Measurements from ENCODE around the gene RACGAP1.

RACGAP1 gene

GRCh38 chr12:50059440-50060119 lies 34.3 kb upstream of the RACGAP1 start:
- no peak for ATAC-seq (ENCODE audit: low read depth)
- H3K9me3 ChIP-seq (ENCODE audit: severe bottlenecking) = no peaks in the 10 kb centered on the region
- H3K36me3 ChIP-seq (ENCODE audit: low read depth) = no peaks in the 10 kb centered on the region
- no peak overlapping the region for H3K27ac ChIP-seq (ENCODE audit: poor library complexity, severe bottlenecking)
- no peak overlapping the region for H3K4me3 ChIP-seq (ENCODE audit: severe bottlenecking)
- peaks cover 10% of the 10 kb centered on the region for H3K4me1 ChIP-seq (ENCODE audit: insufficient read depth, poor library complexity, severe bottlenecking)
- DNase-seq (ENCODE audit: low spot score) = peak; percentile 41
- no peak for TF ChIP-seq CTCF (IDR thresholded peaks at IDR 0.05; ENCODE audit: poor library complexity, severe bottlenecking)
- no peaks in the 10 kb centered on the region for H3K27me3 ChIP-seq (ENCODE audit: insufficient read depth, poor library complexity, severe bottlenecking)

GRCh38 chr12:50058743-50059312 lies 33.5 kb upstream of the RACGAP1 start:
- Histone ChIP-seq H3K4me3 (ENCODE audit: severe bottlenecking) (no peak overlapping the region), H3K4me1 (ENCODE audit: insufficient read depth, poor library complexity, severe bottlenecking) (peaks cover 10% of the 10 kb centered on the region), H3K9me3 (ENCODE audit: severe bottlenecking) (no peaks in the 10 kb centered on the region), H3K27ac (ENCODE audit: poor library complexity, severe bottlenecking) (no peak overlapping the region), H3K36me3 (ENCODE audit: low read depth) (no peaks in the 10 kb centered on the region), H3K27me3 (ENCODE audit: insufficient read depth, poor library complexity, severe bottlenecking) (no peaks in the 10 kb centered on the region)
- TF ChIP-seq CTCF (IDR thresholded peaks at IDR 0.05; ENCODE audit: poor library complexity, severe bottlenecking) = no peak
- DNase-seq (ENCODE audit: low spot score) (peak; percentile 47), ATAC-seq (ENCODE audit: low read depth) (no peak)

GRCh38 chr12:50057896-50058670 lies 32.8 kb upstream of the RACGAP1 start:
- no peak overlapping the region for H3K27ac ChIP-seq (ENCODE audit: poor library complexity, severe bottlenecking)
- H3K4me1 ChIP-seq (ENCODE audit: insufficient read depth, poor library complexity, severe bottlenecking) = peaks cover 10% of the 10 kb centered on the region
- TF ChIP-seq CTCF (IDR thresholded peaks at IDR 0.05; ENCODE audit: poor library complexity, severe bottlenecking) = no peak
- H3K4me3 ChIP-seq (ENCODE audit: severe bottlenecking) = peak overlapping the region; percentile 47
- ATAC-seq (ENCODE audit: low read depth) (no peak), DNase-seq (ENCODE audit: low spot score) (peak; percentile 40)
- no peaks in the 10 kb centered on the region for H3K36me3 ChIP-seq (ENCODE audit: low read depth)
- H3K27me3 ChIP-seq (ENCODE audit: insufficient read depth, poor library complexity, severe bottlenecking) = no peaks in the 10 kb centered on the region
- no peaks in the 10 kb centered on the region for H3K9me3 ChIP-seq (ENCODE audit: severe bottlenecking)

GRCh38 chr12:50057000-50057841 lies 31.9 kb upstream of the RACGAP1 start, which contains the start of gene ASIC1:
ASIC1 (plus strand) TSS chr12:50057596; CDS start chr12:50058767, 1,171 bp downstream.
- Histone ChIP-seq H3K36me3 (ENCODE audit: low read depth) (no peaks in the 10 kb centered on the region), H3K4me1 (ENCODE audit: insufficient read depth, poor library complexity, severe bottlenecking) (peaks cover 6% of the 10 kb centered on the region), H3K27me3 (ENCODE audit: insufficient read depth, poor library complexity, severe bottlenecking) (no peaks in the 10 kb centered on the region), H3K4me3 (ENCODE audit: severe bottlenecking) (peak within 1 kb of the TSS; percentile 47), H3K9me3 (ENCODE audit: severe bottlenecking) (no peaks in the 10 kb centered on the region), H3K27ac (ENCODE audit: poor library complexity, severe bottlenecking) (no peak within 1 kb of the TSS)
- ATAC-seq (ENCODE audit: low read depth) (peak; percentile 66), DNase-seq (ENCODE audit: low spot score) (peak; percentile 75)
- TF ChIP-seq CTCF (IDR thresholded peaks at IDR 0.05; ENCODE audit: poor library complexity, severe bottlenecking) = no peak
